C4-2B (cell line): ENCODE results near the gene PPM1B.
A peak's percentile ranks its signal among the peaks of the same experiment; 100 is the strongest.
"Not testable (repeated sequence)": the region's sequence is repeated elsewhere in the genome, so short reads cannot be mapped to it uniquely, and the experiment has no call there.

ENCODE experiments used
- H3K27ac ChIP-seq: fragments of 450-650 bp; 2 replicates; pipeline ENCODE4 v1.5.1; 2017
- ZFX ChIP-seq: fragments of 450-650 bp; IDR thresholded peaks from 2 replicates; pipeline ENCODE4 v1.6.1; 2017
- TF ChIP-seq, protein P1 (sequence below): fragments of 450-650 bp; conservative IDR thresholded peaks from 2 replicates; pipeline ENCODE4 v1.5.1; 2017; ENCODE audit warnings: mild to moderate bottlenecking

The PPM1B gene

DNA sequence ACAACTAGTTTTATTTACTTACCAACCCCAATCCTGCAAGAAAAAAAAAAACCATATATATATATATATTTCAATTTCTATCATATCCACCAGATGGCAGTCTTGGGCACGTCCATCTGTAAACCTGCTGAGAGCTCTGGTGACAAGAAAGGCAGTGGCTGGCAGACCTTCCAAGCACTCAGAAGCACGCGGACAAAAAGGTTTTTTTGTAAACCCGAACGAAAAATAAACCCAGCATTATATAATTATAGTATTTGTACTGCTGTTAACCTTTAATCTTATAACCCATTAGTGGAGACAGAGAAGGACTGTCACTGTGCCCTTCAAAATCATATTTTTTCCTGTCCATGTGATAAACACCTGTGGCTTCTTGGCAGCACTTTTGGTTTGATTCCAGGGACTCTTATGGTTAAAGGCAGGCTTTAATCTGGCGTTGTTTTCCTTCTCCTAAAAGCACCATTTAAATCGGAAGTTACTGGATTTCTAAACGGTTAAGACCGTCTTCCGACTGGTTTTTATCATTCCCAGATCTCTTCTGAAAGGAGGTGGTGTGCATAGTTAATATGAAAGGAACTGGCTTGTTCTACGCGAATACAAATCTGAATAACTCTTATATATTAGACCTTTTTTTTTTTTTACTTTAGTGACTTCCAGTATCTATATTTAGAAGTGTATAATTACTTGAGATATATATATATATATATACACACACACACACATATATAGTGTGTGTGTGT lies 75.6 kb downstream of the PPM1B start:
- H3K27ac ChIP-seq, result no peak overlapping the region
- TF ChIP-seq ZFX, result no peak
- TF ChIP-seq, protein P1, sequence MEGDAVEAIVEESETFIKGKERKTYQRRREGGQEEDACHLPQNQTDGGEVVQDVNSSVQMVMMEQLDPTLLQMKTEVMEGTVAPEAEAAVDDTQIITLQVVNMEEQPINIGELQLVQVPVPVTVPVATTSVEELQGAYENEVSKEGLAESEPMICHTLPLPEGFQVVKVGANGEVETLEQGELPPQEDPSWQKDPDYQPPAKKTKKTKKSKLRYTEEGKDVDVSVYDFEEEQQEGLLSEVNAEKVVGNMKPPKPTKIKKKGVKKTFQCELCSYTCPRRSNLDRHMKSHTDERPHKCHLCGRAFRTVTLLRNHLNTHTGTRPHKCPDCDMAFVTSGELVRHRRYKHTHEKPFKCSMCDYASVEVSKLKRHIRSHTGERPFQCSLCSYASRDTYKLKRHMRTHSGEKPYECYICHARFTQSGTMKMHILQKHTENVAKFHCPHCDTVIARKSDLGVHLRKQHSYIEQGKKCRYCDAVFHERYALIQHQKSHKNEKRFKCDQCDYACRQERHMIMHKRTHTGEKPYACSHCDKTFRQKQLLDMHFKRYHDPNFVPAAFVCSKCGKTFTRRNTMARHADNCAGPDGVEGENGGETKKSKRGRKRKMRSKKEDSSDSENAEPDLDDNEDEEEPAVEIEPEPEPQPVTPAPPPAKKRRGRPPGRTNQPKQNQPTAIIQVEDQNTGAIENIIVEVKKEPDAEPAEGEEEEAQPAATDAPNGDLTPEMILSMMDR, result peak; percentile 59

DNA sequence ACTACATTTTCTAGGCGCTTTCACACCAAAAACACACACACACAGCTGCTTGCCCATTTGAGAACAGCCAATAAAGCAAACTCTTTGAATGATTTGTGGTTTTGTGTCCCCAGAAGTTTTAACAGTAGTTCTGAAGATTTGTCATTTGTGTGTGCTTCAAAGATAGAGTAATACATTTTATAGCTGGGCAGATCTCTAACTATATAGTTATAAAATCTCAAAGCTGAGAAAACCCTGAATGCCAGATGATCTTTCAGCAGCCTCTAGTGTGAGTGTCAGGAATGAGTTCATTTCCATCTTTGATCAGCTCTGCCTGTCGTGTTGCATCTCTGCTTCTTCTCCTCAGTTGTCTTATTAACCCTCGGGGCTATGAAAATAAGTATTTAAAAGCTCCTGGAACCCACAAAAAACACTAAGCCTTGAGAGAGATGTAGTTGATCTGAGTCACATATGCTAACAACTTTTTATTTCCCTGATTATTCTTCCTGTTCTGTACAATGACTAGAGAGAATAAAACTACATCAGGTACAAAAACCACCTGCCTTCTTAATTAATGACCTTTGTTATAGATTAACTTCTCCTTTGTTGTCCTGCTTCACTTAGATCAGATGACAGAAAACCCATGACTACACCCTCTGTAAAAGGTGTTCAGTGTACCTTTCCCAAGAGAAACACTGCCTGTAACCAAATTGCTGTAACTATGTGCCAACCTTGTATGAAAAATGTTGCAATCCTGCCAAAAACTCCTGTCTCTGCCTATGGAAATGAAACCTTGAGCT lies 76.6 kb downstream of the PPM1B start:
- H3K27ac ChIP-seq, result no peak overlapping the region
- TF ChIP-seq, protein P1, result no peak
- no peak for TF ChIP-seq ZFX

DNA sequence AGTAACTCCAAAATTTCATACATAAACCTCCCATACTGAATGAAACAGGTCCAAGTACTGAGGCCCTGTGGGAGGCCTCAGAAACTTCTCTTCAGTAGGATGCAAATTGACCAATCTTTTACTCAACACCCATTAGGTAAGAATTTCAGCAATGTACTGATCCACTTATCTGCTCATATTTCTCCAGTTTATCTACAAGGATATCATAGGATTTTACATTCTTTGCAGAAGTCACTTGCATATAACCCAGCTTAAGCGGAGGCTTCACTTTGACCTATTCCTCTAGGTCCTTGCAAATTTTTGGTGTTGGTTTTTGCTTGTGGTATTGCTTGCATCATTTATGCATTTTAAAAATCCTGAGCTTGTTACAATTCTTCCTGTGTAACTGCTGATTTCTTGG lies 77.8 kb downstream of the PPM1B start:
- no peak overlapping the region for H3K27ac ChIP-seq
- TF ChIP-seq, protein P1, result no peak
- no peak for TF ChIP-seq ZFX

DNA sequence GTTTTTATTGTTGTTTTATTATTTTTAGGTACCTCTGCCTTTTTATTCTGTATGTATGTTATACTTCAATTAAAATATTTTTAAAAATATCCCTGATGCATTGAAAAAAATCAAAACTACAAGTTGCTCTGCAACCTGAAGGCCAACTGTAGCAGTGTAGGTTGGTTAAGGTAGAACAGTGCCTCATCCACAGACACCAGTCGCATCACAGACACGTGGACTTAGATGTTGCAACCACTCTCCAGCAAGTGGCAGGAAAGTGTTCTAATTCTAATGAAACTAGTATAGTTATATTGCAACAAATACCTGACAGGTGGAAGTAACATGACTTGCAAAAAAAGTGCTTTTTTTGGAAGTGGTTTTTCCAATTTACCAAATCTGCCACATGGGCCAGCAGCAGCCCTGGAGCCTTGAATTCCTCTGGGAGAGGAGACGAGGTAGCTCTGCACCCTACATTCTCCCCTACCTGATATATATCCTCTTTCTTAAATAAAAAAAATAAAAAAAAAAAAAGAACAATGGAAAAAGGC lies 78.2 kb downstream of the PPM1B start:
- H3K27ac ChIP-seq, result no peak overlapping the region
- no peak for TF ChIP-seq ZFX
- TF ChIP-seq, protein P1, result no peak

DNA sequence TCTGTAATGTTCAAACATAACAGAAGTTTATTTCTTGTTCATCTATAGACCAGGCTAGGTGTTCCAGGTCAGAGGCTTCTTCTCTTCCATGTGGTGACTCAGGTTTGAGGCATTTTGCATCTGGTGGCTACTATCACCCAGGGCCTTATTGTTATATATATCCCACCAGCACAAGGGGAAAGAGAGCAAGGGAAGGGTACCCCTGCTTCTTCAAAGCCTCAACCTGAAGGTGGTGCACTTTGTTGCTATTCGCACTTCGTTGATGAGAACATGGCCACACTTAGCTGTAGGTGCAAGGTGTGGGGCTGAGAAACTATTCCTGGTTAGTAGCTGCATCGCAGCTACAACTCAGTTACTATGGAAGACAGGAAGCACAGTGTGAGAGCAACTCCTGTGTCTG lies 79.2 kb downstream of the PPM1B start:
- H3K27ac ChIP-seq, result no peak overlapping the region

DNA sequence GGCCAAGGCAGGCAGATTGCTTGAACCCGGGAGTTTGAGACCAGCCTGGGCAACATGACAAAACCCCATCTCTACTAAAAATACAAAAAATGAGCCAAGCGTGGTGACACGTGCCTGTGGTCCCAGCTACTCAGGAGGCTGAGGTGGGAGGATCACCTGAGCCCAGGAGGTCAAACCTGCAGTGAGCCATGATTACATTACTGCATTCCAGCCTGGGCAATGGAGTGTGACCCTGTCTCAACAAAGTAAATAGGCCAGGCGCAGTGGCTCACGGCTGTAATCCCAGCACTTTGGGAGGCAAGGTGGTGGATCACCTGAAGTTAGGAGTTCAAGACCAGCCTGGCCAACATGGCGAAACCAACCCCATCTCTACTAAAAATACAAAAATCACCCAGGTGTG lies 80.6 kb downstream of the PPM1B start:
- H3K27ac ChIP-seq, result not testable (repeated sequence)

More for the DNA sequence above, 79.2 kb downstream of the PPM1B start:
- TF ChIP-seq ZFX, result no peak
- TF ChIP-seq, protein P1, result peak; percentile 10; the same call in 1 of the 2 replicates

DNA sequence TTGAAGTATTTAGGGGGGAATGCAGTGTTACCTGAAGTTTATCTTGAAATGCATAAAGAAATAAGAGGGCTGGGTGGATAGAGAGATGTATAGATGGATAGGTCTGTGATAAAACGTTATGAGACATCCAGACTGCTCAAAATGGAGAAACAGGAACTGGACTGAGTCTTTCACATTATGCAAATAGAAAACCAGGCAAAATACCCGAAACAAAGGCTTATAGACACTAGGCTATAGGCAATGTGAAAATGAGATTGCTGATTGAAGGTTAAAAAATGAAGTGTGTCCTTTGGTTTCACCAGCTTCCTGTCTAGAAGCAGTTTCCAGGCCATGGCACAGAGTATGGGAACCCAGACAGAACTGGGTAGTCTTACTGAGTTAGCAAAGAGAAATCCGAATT lies 81.7 kb downstream of the PPM1B start:
- TF ChIP-seq, protein P1, result no peak
- no peak for TF ChIP-seq ZFX
- H3K27ac ChIP-seq, result no peak overlapping the region
